ENCODE measurements around the gene MRM1. TPM values are rescaled to one million over a fixed set of nuclear protein-coding genes. Genes with fewer than 3 reads are reported as not detected.

MRM1 gene
- total RNA-seq, 2 experiments from 2014 or later, result 13.6 to 17.0 TPM

- DNase-seq, result no peak
- no peaks in the 10 kb centered on the region for H3K9me3 Mint-ChIP-seq (ENCODE audit: low read depth)
- H3K4me1 Mint-ChIP-seq, result peaks cover 25% of the 10 kb centered on the region
- H3K4me3 Mint-ChIP-seq, result no peak overlapping the region
- ATAC-seq, result no peak
- H3K27me3 Mint-ChIP-seq, result no peaks in the 10 kb centered on the region
- no peak overlapping the region for H3K27ac Mint-ChIP-seq
- CTCF ChIA-PET, result interaction anchor here (0.7 to 1.5 kb wide), 2 partner anchors 9 to 1412 kb away, joined by 3 to 4 read pairs; no protein-coding TSS in a partner anchor
- H3K36me3 Mint-ChIP-seq, result peaks cover 5% of the 10 kb centered on the region
Measured at GRCh38 chr17:36608280-36608679, 6.9 kb downstream of the MRM1 start.

GRCh38 chr17:36608794-36609497, 7.6 kb downstream of the MRM1 start:
- Mint-ChIP-seq H3K4me1 (peaks cover 21% of the 10 kb centered on the region), H3K36me3 (peaks cover 5% of the 10 kb centered on the region), H3K4me3 (no peak overlapping the region), H3K27ac (no peak overlapping the region), H3K27me3 (no peaks in the 10 kb centered on the region), H3K9me3 (ENCODE audit: low read depth) (no peaks in the 10 kb centered on the region)
- CTCF ChIA-PET, result interaction anchor here (0.7 to 1.5 kb wide), 2 partner anchors 10 to 1413 kb away, joined by 3 to 4 read pairs; no protein-coding TSS in a partner anchor
- no peak for ATAC-seq
- DNase-seq, result no peak

- Mint-ChIP-seq H3K27me3 (no peaks in the 10 kb centered on the region), H3K36me3 (peaks cover 5% of the 10 kb centered on the region), H3K4me1 (peaks cover 16% of the 10 kb centered on the region), H3K27ac (no peak overlapping the region), H3K9me3 (ENCODE audit: low read depth) (no peaks in the 10 kb centered on the region), H3K4me3 (no peak overlapping the region)
- DNase-seq (no peak), ATAC-seq (no peak)
- CTCF ChIA-PET, result no interaction called here
Measured at GRCh38 chr17:36609498-36609862, 8.1 kb downstream of the MRM1 start.

GRCh38 chr17:36610474-36610873, 9.1 kb downstream of the MRM1 start:
- Mint-ChIP-seq H3K4me3 (no peak overlapping the region), H3K36me3 (peaks cover 3% of the 10 kb centered on the region), H3K27me3 (no peaks in the 10 kb centered on the region), H3K9me3 (ENCODE audit: low read depth) (no peaks in the 10 kb centered on the region), H3K27ac (no peak overlapping the region), H3K4me1 (peaks cover 11% of the 10 kb centered on the region)
- DNase-seq (no peak), ATAC-seq (no peak)
- CTCF ChIA-PET, result interaction anchor here (0.7 to 3.2 kb wide), 5 partner anchors 8 to 676 kb away, joined by 3 to 13 read pairs (median 3); partner anchors contain the start of gene MRM1

- CTCF ChIA-PET, result interaction anchor here (0.7 to 3.2 kb wide), 3 partner anchors 9 to 431 kb away, joined by 3 to 13 read pairs (median 3); partner anchors contain the start of gene MRM1
- H3K9me3 Mint-ChIP-seq (ENCODE audit: low read depth), result no peaks in the 10 kb centered on the region
- DNase-seq (no peak), ATAC-seq (no peak)
- peaks cover 3% of the 10 kb centered on the region for H3K4me1 Mint-ChIP-seq
- no peak overlapping the region for H3K27ac Mint-ChIP-seq
- no peaks in the 10 kb centered on the region for H3K36me3 Mint-ChIP-seq
- no peaks in the 10 kb centered on the region for H3K27me3 Mint-ChIP-seq
- no peak overlapping the region for H3K4me3 Mint-ChIP-seq
Measured at GRCh38 chr17:36611345-36612072, 10.1 kb downstream of the MRM1 start.

GRCh38 chr17:36612323-36612722, 10.9 kb downstream of the MRM1 start:
- no peaks in the 10 kb centered on the region for H3K9me3 Mint-ChIP-seq (ENCODE audit: low read depth)
- no peak overlapping the region for H3K27ac Mint-ChIP-seq
- H3K4me3 Mint-ChIP-seq, result no peak overlapping the region
- CTCF ChIA-PET, result interaction anchor here (3.2 kb wide), 1 partner anchor 10 kb away, joined by 13 read pairs; the partner anchor contains the start of gene MRM1
- ATAC-seq, result no peak
- no peaks in the 10 kb centered on the region for H3K27me3 Mint-ChIP-seq
- no peak for DNase-seq
- no peaks in the 10 kb centered on the region for H3K36me3 Mint-ChIP-seq
- peaks cover 3% of the 10 kb centered on the region for H3K4me1 Mint-ChIP-seq

GRCh38 chr17:36613155-36613554, 11.8 kb downstream of the MRM1 start:
- ATAC-seq, result no peak
- no peaks in the 10 kb centered on the region for H3K27me3 Mint-ChIP-seq
- no peaks in the 10 kb centered on the region for H3K36me3 Mint-ChIP-seq
- CTCF ChIA-PET, result interaction anchor here (3.0 to 5.5 kb wide), 3 partner anchors 11 to 16 kb away, joined by 13 to 20 read pairs (median 15); partner anchors contain the start of gene MRM1
- no peak for DNase-seq
- peaks cover 3% of the 10 kb centered on the region for H3K4me1 Mint-ChIP-seq
- no peaks in the 10 kb centered on the region for H3K9me3 Mint-ChIP-seq (ENCODE audit: low read depth)
- H3K27ac Mint-ChIP-seq, result no peak overlapping the region
- H3K4me3 Mint-ChIP-seq, result no peak overlapping the region

- H3K36me3 Mint-ChIP-seq, result no peaks in the 10 kb centered on the region
- CTCF ChIA-PET, result interaction anchor here (3.0 to 5.5 kb wide), 2 partner anchors 12 to 15 kb away, joined by 15 to 20 read pairs; no protein-coding TSS in a partner anchor
- DNase-seq (no peak), ATAC-seq (no peak)
- H3K4me1 Mint-ChIP-seq, result no peaks in the 10 kb centered on the region
- H3K9me3 Mint-ChIP-seq (ENCODE audit: low read depth), result no peaks in the 10 kb centered on the region
- no peak overlapping the region for H3K4me3 Mint-ChIP-seq
- no peak overlapping the region for H3K27ac Mint-ChIP-seq
- H3K27me3 Mint-ChIP-seq, result no peaks in the 10 kb centered on the region
Measured at GRCh38 chr17:36614081-36614480, 12.7 kb downstream of the MRM1 start.

- H3K9me3 Mint-ChIP-seq (ENCODE audit: low read depth), result no peaks in the 10 kb centered on the region
- CTCF ChIA-PET, result interaction anchor here (3.0 to 5.5 kb wide), 2 partner anchors 11 to 14 kb away, joined by 15 to 20 read pairs; no protein-coding TSS in a partner anchor
- no peaks in the 10 kb centered on the region for H3K27me3 Mint-ChIP-seq
- H3K36me3 Mint-ChIP-seq, result no peaks in the 10 kb centered on the region
- no peak for ATAC-seq
- H3K4me1 Mint-ChIP-seq, result no peaks in the 10 kb centered on the region
- H3K4me3 Mint-ChIP-seq, result no peak overlapping the region
- DNase-seq, result no peak
- no peak overlapping the region for H3K27ac Mint-ChIP-seq
Measured at GRCh38 chr17:36614933-36615332, 13.6 kb downstream of the MRM1 start.

GRCh38 chr17:36616061-36617029, 15.0 kb downstream of the MRM1 start:
- ATAC-seq (no peak), DNase-seq (no peak)
- Mint-ChIP-seq H3K27me3 (no peaks in the 10 kb centered on the region), H3K4me3 (no peak overlapping the region), H3K9me3 (ENCODE audit: low read depth) (no peaks in the 10 kb centered on the region), H3K36me3 (no peaks in the 10 kb centered on the region), H3K4me1 (peaks cover under 1% of the 10 kb centered on the region), H3K27ac (no peak overlapping the region)
- CTCF ChIA-PET, result interaction anchor here (1.1 to 5.5 kb wide), 5 partner anchors 10 to 15 kb away, joined by 3 to 20 read pairs (median 6); partner anchors contain the start of gene MRM1

GRCh38 chr17:36617773-36618172, 16.4 kb downstream of the MRM1 start:
- peaks cover 2% of the 10 kb centered on the region for H3K4me1 Mint-ChIP-seq
- CTCF ChIA-PET, result interaction anchor here (1.4 to 5.5 kb wide), 3 partner anchors 8 to 16 kb away, joined by 4 to 20 read pairs (median 6); partner anchors contain the start of gene MRM1
- no peaks in the 10 kb centered on the region for H3K9me3 Mint-ChIP-seq (ENCODE audit: low read depth)
- no peaks in the 10 kb centered on the region for H3K36me3 Mint-ChIP-seq
- DNase-seq, result no peak
- H3K27ac Mint-ChIP-seq, result no peak overlapping the region
- no peaks in the 10 kb centered on the region for H3K27me3 Mint-ChIP-seq
- ATAC-seq, result no peak
- no peak overlapping the region for H3K4me3 Mint-ChIP-seq

- Mint-ChIP-seq H3K4me3 (no peak overlapping the region), H3K27me3 (no peaks in the 10 kb centered on the region), H3K9me3 (ENCODE audit: low read depth) (no peaks in the 10 kb centered on the region), H3K36me3 (no peaks in the 10 kb centered on the region), H3K4me1 (peaks cover 2% of the 10 kb centered on the region), H3K27ac (no peak overlapping the region)
- no peak for DNase-seq
- ATAC-seq, result no peak
- CTCF ChIA-PET, result interaction anchor here (7.0 kb wide), 1 partner anchor 21 kb away, joined by 65 read pairs; the partner anchor contains the start of gene MRM1
Measured at GRCh38 chr17:36623281-36623680, 21.9 kb downstream of the MRM1 start.

Measured in activated CD8-positive, alpha-beta memory T cell treated with anti-CD3 and anti-CD28 coated beads, Interleukin-2, amount 10 ng/mL, durations not matched to agents 7 days and 5 days (primary cell).